ENCODE results near the gene ARPIN.

Gene ARPIN

DNA sequence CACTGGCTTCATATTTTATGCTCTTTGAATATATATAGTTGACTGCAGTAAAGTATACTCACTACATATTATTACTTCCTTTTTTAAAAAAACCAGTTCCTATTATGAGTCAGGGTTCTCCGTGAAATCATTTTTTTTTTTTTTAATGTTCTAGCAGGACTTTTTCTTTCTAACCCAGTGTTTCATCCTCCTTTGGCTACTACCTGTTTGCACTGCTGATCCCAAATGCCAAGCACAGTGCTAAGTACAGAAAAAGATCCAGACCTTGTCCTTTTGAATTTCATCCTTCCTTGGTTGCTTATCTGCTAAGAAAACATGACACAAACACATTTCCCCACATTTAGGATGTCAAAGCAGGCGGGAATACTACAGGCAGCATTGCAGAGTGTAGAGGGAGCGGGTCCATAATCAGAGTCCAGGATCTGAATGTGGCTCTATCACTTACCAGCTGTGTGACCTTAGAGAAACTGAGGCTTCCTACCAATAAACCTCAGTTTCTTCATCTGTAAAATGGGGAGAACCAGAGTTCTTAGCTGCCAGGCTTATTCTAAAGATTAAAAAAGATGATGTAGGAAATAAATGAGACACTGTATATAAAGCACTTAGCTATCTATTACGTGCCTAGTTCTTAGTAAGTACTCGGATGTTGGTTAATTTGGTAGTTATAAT lies 60.9 kb downstream of the ARPIN start:
- DNase-seq = no peak
- TF ChIP-seq, protein P1, sequence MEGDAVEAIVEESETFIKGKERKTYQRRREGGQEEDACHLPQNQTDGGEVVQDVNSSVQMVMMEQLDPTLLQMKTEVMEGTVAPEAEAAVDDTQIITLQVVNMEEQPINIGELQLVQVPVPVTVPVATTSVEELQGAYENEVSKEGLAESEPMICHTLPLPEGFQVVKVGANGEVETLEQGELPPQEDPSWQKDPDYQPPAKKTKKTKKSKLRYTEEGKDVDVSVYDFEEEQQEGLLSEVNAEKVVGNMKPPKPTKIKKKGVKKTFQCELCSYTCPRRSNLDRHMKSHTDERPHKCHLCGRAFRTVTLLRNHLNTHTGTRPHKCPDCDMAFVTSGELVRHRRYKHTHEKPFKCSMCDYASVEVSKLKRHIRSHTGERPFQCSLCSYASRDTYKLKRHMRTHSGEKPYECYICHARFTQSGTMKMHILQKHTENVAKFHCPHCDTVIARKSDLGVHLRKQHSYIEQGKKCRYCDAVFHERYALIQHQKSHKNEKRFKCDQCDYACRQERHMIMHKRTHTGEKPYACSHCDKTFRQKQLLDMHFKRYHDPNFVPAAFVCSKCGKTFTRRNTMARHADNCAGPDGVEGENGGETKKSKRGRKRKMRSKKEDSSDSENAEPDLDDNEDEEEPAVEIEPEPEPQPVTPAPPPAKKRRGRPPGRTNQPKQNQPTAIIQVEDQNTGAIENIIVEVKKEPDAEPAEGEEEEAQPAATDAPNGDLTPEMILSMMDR (IDR thresholded peaks at IDR 0.05; ENCODE audit: low read depth, low read length, missing control alignments) = no peak
- Histone ChIP-seq H3K27me3 (replicated peaks) (no peaks in the 10 kb centered on the region), H3K27ac (no peak overlapping the region), H3K4me3 (ENCODE audit: low read depth, low read length) (no peak overlapping the region), H3K36me3 (replicated peaks) (no peaks in the 10 kb centered on the region)
- in situ Hi-C loops (cut with HindIII; ENCODE audit: low pct_ligation_motif_present, low sequenced_read_pairs) = no loop called here

DNA sequence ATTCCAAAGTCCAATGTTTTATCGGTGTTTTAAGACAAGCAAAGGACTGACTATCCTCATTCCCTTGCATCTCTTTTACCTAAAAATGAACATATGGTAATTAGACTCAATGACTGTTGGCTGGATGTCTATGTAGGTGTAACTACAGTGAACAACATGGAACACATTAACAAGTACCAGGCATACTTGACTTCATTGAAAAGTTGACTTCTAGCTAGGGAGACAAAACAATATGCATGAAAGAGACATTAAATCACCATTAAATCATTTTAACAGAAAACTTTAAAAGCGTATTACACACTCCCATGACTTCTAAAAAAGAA lies 63.8 kb downstream of the ARPIN start:
- Histone ChIP-seq H3K36me3 (replicated peaks) (no peaks in the 10 kb centered on the region), H3K4me3 (ENCODE audit: low read depth, low read length) (no peak overlapping the region), H3K27me3 (replicated peaks) (no peaks in the 10 kb centered on the region), H3K27ac (peak overlapping the region; percentile 87)
- TF ChIP-seq, protein P1 (IDR thresholded peaks at IDR 0.05; ENCODE audit: low read depth, low read length, missing control alignments) = no peak
- no peak for DNase-seq
- in situ Hi-C loops (cut with HindIII; ENCODE audit: low pct_ligation_motif_present, low sequenced_read_pairs) = no loop called here

DNA sequence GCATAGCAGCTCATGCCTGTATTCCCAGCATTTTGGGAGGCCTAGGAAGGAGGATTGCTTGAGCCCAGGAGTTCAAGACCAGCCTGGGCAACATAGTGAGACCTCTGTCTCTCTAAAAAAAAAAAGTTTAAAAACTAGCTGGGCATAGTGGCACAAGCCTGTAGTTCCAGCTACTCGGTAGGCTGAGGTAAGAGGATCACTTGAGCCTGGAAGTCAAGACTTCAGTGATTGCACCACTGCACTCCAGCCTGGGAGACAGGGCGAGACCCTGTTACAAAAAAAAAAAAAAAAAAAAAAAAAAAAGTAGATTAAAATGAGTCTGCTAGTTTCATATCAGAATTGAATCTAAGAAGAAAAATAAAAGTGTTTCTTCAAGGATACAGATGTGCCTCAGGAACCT lies 65.7 kb downstream of the ARPIN start:
- TF ChIP-seq, protein P1 (IDR thresholded peaks at IDR 0.05; ENCODE audit: low read depth, low read length, missing control alignments) = no peak
- Histone ChIP-seq H3K27me3 (replicated peaks) (no peaks in the 10 kb centered on the region), H3K27ac (no peak overlapping the region), H3K36me3 (replicated peaks) (no peaks in the 10 kb centered on the region), H3K4me3 (ENCODE audit: low read depth, low read length) (no peak overlapping the region)
- no peak for DNase-seq
- in situ Hi-C loops (cut with HindIII; ENCODE audit: low pct_ligation_motif_present, low sequenced_read_pairs) = no loop called here

DNA sequence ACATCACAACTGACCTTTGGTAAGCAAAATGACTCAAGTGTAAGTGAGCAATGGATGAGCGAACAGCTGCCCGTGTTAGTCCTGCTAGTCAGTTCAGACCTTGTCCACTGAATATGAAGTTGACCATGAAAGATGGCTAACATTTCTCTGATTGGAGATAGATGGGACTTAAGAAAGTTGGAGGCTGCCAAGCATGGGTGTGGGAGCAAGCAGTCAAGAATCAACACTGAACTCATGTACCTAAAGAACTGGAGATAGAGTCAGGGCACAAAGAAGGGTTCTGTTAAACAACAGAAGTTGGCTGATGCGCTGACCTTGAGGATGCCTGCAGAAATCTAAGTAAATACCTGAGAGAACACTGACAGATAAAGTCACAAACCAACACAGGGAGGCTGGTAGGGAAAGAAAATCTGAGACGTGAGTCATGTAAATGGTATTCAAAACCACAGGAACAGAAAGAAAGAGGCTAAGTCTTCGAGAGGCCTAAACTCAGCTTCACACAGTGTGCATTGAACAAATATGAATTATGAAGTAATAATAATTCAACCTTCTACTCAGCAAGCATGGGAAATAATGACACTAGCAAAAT lies 67.4 kb downstream of the ARPIN start:
- Histone ChIP-seq H3K27ac (peak overlapping the region; percentile 75), H3K4me3 (ENCODE audit: low read depth, low read length) (no peak overlapping the region), H3K27me3 (replicated peaks) (no peaks in the 10 kb centered on the region), H3K36me3 (replicated peaks) (no peaks in the 10 kb centered on the region)
- TF ChIP-seq, protein P1 (IDR thresholded peaks at IDR 0.05; ENCODE audit: low read depth, low read length, missing control alignments) = no peak
- peak; percentile 86 for DNase-seq
- in situ Hi-C loops (cut with HindIII; ENCODE audit: low pct_ligation_motif_present, low sequenced_read_pairs) = no loop called here
